ENCODE measurements around the gene EDDM3A.

DNA sequence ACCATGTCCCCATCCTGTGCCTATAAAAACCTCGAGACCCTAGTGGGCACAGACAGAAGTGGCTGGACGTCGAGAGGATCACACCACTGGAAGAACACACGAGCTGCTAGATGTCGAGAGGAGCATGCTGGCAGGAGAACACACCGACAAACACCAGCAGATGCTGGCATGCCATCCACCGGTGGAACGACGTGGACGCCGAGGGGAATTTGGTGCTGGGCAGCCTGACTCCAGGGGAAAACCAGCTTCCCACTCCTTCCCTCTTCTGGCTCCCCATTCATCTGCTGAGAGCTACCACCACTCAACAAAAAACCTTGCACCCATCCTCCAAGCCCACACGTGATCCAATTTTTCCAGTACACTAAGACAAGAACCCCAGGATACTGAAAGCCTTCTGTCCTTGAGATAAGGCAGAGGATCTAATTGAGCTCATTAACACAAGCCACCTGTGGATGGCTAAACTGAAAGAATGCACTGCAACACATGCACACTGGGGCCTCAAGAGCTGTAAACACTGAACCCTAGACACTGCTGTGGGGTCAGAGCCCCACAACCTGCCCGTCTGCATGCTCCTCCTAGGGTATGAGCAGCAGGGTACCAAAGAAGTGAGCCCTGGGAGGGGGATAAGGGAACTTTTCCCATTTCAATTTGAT lies 44.9 kb downstream of the EDDM3A start:
- TF ChIP-seq, protein P1, sequence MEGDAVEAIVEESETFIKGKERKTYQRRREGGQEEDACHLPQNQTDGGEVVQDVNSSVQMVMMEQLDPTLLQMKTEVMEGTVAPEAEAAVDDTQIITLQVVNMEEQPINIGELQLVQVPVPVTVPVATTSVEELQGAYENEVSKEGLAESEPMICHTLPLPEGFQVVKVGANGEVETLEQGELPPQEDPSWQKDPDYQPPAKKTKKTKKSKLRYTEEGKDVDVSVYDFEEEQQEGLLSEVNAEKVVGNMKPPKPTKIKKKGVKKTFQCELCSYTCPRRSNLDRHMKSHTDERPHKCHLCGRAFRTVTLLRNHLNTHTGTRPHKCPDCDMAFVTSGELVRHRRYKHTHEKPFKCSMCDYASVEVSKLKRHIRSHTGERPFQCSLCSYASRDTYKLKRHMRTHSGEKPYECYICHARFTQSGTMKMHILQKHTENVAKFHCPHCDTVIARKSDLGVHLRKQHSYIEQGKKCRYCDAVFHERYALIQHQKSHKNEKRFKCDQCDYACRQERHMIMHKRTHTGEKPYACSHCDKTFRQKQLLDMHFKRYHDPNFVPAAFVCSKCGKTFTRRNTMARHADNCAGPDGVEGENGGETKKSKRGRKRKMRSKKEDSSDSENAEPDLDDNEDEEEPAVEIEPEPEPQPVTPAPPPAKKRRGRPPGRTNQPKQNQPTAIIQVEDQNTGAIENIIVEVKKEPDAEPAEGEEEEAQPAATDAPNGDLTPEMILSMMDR (optimal IDR thresholded peaks at IDR 0.05 in 1 of 3, IDR thresholded peaks at IDR 0.05 in 1 of 3, conservative IDR thresholded peaks at IDR 0.05 in 1 of 3; ENCODE audit: extremely low read depth in 1 of 3, insufficient read depth in 2 of 3, low read length in 3 of 3) = no peak
- no peak for TF ChIP-seq EZH2 (IDR thresholded peaks at IDR 0.05; ENCODE audit: low read length)

Data from keratinocyte (primary cell).